Breast epithelium (tissue), 4 donors: ENCODE results near the gene MAPK10. TPM values are rescaled to one million over a fixed set of nuclear protein-coding genes. Genes with fewer than 3 reads are reported as not detected.

ENCODE experiments used
- DNase-seq, 2 donors: peaks; one replicate each; pipeline ENCODE4 v3.0.0-alpha.2; 2019; ENCODE audit warnings: low spot score in 2 of 2
- H3K27ac ChIP-seq, 2 donors: fragments of 200-600 bp; sonication (generic) in 1 of 2; one replicate each; pipeline ENCODE4 v1.5.1; 2016 to 2019; ENCODE audit warnings: mild to moderate bottlenecking in 1 of 2
- H3K27me3 ChIP-seq, 2 donors: fragments of 200-600 bp; sonication (generic) in 1 of 2; one replicate each; pipeline versions ENCODE4 v1.5.1 to v1.6.0; 2017 to 2019; ENCODE audit warnings: control low read depth in 1 of 2, mild to moderate bottlenecking in 1 of 2
- H3K36me3 ChIP-seq: fragments of 200-600 bp; one replicate; pipeline ENCODE4 v1.5.1; 2019
- H3K4me1 ChIP-seq, 2 donors: fragments of 200-600 bp; sonication (generic); one replicate each; pipeline ENCODE4 v1.5.1; 2016 to 2019; ENCODE audit warnings: control low read depth in 1 of 2
- H3K4me3 ChIP-seq, 3 donors: fragments of 200-600 bp; sonication (generic); 1 replicate in 2 of 3; 2 replicates in 1 of 3; pipeline ENCODE4 v1.5.1; 2016 to 2019; ENCODE audit warnings: mild to moderate bottlenecking in 3 of 3, moderate library complexity in 2 of 3
- H3K9me3 ChIP-seq, 2 donors: fragments of 200-600 bp; sonication (generic) in 1 of 2; one replicate each; pipeline ENCODE4 v1.5.1; 2016 to 2019; ENCODE audit warnings: control low read depth in 1 of 2
- CTCF ChIP-seq, 3 donors: fragments of 450-650 bp; IDR thresholded peaks; one replicate each; pipeline ENCODE4 v1.5.1; 2016 to 2017; ENCODE audit warnings: antibody characterized with exemption in 3 of 3, mild to moderate bottlenecking in 3 of 3, moderate library complexity in 3 of 3
- POLR2A ChIP-seq: fragments of 450-650 bp; IDR thresholded peaks from one replicate; pipeline ENCODE4 v1.6.1; 2016; ENCODE audit warnings: antibody characterized with exemption, mild to moderate bottlenecking, moderate library complexity
- POLR2AphosphoS5 ChIP-seq, 3 donors: sonication (generic); formaldehyde crosslinking; IDR thresholded peaks; one replicate each; pipeline ENCODE4 v1.6.1; 2017; ENCODE audit warnings: antibody characterized with exemption in 3 of 3
- intact Hi-C: fragments of 100-400 bp; cut with DNase I; formaldehyde crosslinking; loops from one replicate; pipeline ENCODE4 v1.15.1; 2023; ENCODE audit warnings: low total_unique reads
- total RNA-seq, 3 donors: library from RNA; depleted of rRNA; stranded (reverse); fragments of >200 nt; gene quantifications; one replicate each; pipeline ENCODE4 v1.1.0, GENCODE V29; 2016

MAPK10 gene
- total RNA-seq, 3 donors from 2014 or later = 18.4 to 46.2 (median 24.6) TPM

GRCh38 chr4:86155766-86156165 is 204.1 kb downstream of the MAPK10 start:
- Histone ChIP-seq H3K36me3 (no peaks in the 10 kb centered on the region), H3K4me3 (no peak overlapping the region), H3K4me1 (no peaks in the 10 kb centered on the region), H3K27ac (no peak overlapping the region), H3K9me3 (no peaks in the 10 kb centered on the region), H3K27me3 (no peaks in the 10 kb centered on the region)
- TF ChIP-seq CTCF (IDR thresholded peaks at IDR 0.05) = no peak
- TF ChIP-seq POLR2A = no peak
- TF ChIP-seq POLR2AphosphoS5 (IDR thresholded peaks at IDR 0.05) = no peak
- DNase-seq = no peak
- intact Hi-C loops = no loop called here

- Histone ChIP-seq H3K4me3 (no peak overlapping the region), H3K4me1 (no peaks in the 10 kb centered on the region), H3K27ac (no peak overlapping the region), H3K36me3 (no peaks in the 10 kb centered on the region), H3K9me3 (no peaks in the 10 kb centered on the region), H3K27me3 (no peaks in the 10 kb centered on the region)
- TF ChIP-seq POLR2A = no peak
- TF ChIP-seq CTCF (IDR thresholded peaks at IDR 0.05) = no peak
- no peak for TF ChIP-seq POLR2AphosphoS5 (IDR thresholded peaks at IDR 0.05)
- DNase-seq = no peak
- intact Hi-C loops = no loop called here
Observed at GRCh38 chr4:86152454-86152853, 207.4 kb downstream of the MAPK10 start.

GRCh38 chr4:86151196-86151595 is 208.7 kb downstream of the MAPK10 start:
- no peak for DNase-seq
- intact Hi-C loops = no loop called here
- H3K4me1 ChIP-seq = no peaks in the 10 kb centered on the region
- no peak overlapping the region for H3K27ac ChIP-seq
- TF ChIP-seq POLR2A = no peak
- TF ChIP-seq CTCF (IDR thresholded peaks at IDR 0.05) = no peak
- TF ChIP-seq POLR2AphosphoS5 (IDR thresholded peaks at IDR 0.05) = no peak
- H3K27me3 ChIP-seq = no peaks in the 10 kb centered on the region
- no peak overlapping the region for H3K4me3 ChIP-seq
- no peaks in the 10 kb centered on the region for H3K9me3 ChIP-seq
- no peaks in the 10 kb centered on the region for H3K36me3 ChIP-seq

GRCh38 chr4:86141161-86141560 is 218.7 kb downstream of the MAPK10 start:
- Histone ChIP-seq H3K27me3 (no peaks in the 10 kb centered on the region), H3K4me3 (no peak overlapping the region), H3K9me3 (no peaks in the 10 kb centered on the region), H3K27ac (no peak overlapping the region), H3K4me1 (no peaks in the 10 kb centered on the region), H3K36me3 (no peaks in the 10 kb centered on the region)
- TF ChIP-seq CTCF (IDR thresholded peaks at IDR 0.05) (no peak), POLR2AphosphoS5 (IDR thresholded peaks at IDR 0.05) (no peak), POLR2A (no peak)
- intact Hi-C loops = no loop called here
- no peak for DNase-seq

- no peak overlapping the region for H3K4me3 ChIP-seq
- H3K27ac ChIP-seq = no peak overlapping the region
- H3K36me3 ChIP-seq = no peaks in the 10 kb centered on the region
- TF ChIP-seq POLR2AphosphoS5 (IDR thresholded peaks at IDR 0.05) = no peak
- TF ChIP-seq POLR2A = no peak
- no peak for TF ChIP-seq CTCF (IDR thresholded peaks at IDR 0.05)
- H3K27me3 ChIP-seq = no peaks in the 10 kb centered on the region
- no peaks in the 10 kb centered on the region for H3K4me1 ChIP-seq
- intact Hi-C loops = no loop called here
- no peak for DNase-seq
- no peaks in the 10 kb centered on the region for H3K9me3 ChIP-seq
Observed at GRCh38 chr4:86132468-86132867, 227.4 kb downstream of the MAPK10 start.
